ENCODE measurements around the gene ACVR1B. TPM values are rescaled to one million over a fixed set of nuclear protein-coding genes. Genes with fewer than 3 reads are reported as not detected.
A peak's percentile ranks its signal among the peaks of the same experiment; 100 is the strongest.

ACVR1B gene
- total RNA-seq, 1 donor = 10.5 TPM

DNA sequence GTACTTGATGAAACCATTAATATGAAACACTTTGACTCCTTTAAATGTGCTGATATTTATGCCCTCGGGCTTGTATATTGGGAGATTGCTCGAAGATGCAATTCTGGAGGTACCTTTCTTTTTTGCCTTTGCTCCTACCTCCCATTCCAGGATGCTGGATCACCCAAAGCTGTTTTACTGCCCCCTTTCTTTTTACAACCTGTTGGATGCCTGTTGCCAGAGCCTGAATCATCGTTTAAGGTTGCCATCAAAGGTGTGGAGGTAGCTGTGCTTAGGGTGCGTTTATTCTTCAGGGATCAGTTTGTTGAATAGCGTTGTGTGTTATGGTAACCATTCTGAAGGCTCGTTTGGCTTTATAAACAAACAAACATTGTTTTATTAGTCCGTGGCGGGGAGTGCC lies 35.3 kb downstream of the ACVR1B start:
- Histone ChIP-seq H3K4me1 (ENCODE audit: insufficient read depth, low read length) (no peaks in the 10 kb centered on the region), H3K79me2 (ENCODE audit: insufficient read depth, low read length) (no peaks in the 10 kb centered on the region), H3K4me2 (ENCODE audit: insufficient read depth, low read length) (no peak overlapping the region), H3K4me3 (ENCODE audit: insufficient read depth, low read length) (no peak overlapping the region), H3K27ac (ENCODE audit: low read depth, low read length) (no peak overlapping the region), H2AFZ (ENCODE audit: low read length) (no peak overlapping the region), H3K27me3 (ENCODE audit: insufficient read depth, low read length) (no peaks in the 10 kb centered on the region), H3K36me3 (ENCODE audit: insufficient read depth, low read length) (peaks cover 58% of the 10 kb centered on the region), H4K20me1 (ENCODE audit: insufficient read depth, low read length) (no peaks in the 10 kb centered on the region), H3K9me3 (ENCODE audit: low read depth, low read length) (no peaks in the 10 kb centered on the region)
- TF ChIP-seq, protein P1, sequence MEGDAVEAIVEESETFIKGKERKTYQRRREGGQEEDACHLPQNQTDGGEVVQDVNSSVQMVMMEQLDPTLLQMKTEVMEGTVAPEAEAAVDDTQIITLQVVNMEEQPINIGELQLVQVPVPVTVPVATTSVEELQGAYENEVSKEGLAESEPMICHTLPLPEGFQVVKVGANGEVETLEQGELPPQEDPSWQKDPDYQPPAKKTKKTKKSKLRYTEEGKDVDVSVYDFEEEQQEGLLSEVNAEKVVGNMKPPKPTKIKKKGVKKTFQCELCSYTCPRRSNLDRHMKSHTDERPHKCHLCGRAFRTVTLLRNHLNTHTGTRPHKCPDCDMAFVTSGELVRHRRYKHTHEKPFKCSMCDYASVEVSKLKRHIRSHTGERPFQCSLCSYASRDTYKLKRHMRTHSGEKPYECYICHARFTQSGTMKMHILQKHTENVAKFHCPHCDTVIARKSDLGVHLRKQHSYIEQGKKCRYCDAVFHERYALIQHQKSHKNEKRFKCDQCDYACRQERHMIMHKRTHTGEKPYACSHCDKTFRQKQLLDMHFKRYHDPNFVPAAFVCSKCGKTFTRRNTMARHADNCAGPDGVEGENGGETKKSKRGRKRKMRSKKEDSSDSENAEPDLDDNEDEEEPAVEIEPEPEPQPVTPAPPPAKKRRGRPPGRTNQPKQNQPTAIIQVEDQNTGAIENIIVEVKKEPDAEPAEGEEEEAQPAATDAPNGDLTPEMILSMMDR (IDR thresholded peaks at IDR 0.05; ENCODE audit: extremely low read depth, low read depth, low read length) = no peak
- DNase-seq (ENCODE audit: insufficient read length, low spot score, missing footprints) = no peak

DNA sequence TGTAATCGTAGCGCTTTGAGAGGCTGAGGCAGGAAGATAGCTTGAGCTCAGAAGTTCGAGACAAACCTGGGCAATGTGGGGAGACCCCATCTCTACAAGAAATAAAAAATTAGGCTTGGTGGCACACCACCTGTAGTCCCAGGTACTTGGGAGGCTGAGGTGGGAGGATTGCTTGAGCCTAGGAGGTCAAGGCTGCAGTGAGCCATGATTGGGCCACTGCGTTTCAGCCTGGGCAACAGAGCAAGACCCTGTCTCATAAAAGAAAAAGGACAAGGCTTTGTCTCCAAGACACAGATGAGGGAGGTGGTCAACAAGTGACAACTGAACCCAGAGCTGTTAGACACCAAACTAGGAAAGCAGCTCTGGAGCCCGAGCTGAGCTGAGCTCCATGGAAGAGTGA lies 40.7 kb downstream of the ACVR1B start:
- peaks cover 7% of the 10 kb centered on the region for H4K20me1 ChIP-seq (ENCODE audit: insufficient read depth, low read length)
- DNase-seq (ENCODE audit: insufficient read length, low spot score, missing footprints) = no peak
- H3K79me2 ChIP-seq (ENCODE audit: insufficient read depth, low read length) = no peaks in the 10 kb centered on the region
- H3K27ac ChIP-seq (ENCODE audit: low read depth, low read length) = no peak overlapping the region
- TF ChIP-seq, protein P1 (IDR thresholded peaks at IDR 0.05; ENCODE audit: extremely low read depth, low read depth, low read length) = no peak
- no peaks in the 10 kb centered on the region for H3K4me1 ChIP-seq (ENCODE audit: insufficient read depth, low read length)
- no peak overlapping the region for H3K4me3 ChIP-seq (ENCODE audit: insufficient read depth, low read length)
- H3K36me3 ChIP-seq (ENCODE audit: insufficient read depth, low read length) = peaks cover 25% of the 10 kb centered on the region
- no peak overlapping the region for H2AFZ ChIP-seq (ENCODE audit: low read length)
- no peaks in the 10 kb centered on the region for H3K9me3 ChIP-seq (ENCODE audit: low read depth, low read length)
- no peaks in the 10 kb centered on the region for H3K27me3 ChIP-seq (ENCODE audit: insufficient read depth, low read length)
- H3K4me2 ChIP-seq (ENCODE audit: insufficient read depth, low read length) = no peak overlapping the region

GRCh38 chr12:51994539-51994820 lies 43.0 kb downstream of the ACVR1B start:
- no peak for DNase-seq (ENCODE audit: insufficient read length, low spot score, missing footprints)
- H3K9me3 ChIP-seq (ENCODE audit: low read depth, low read length) = no peaks in the 10 kb centered on the region
- no peak overlapping the region for H3K27ac ChIP-seq (ENCODE audit: low read depth, low read length)
- H4K20me1 ChIP-seq (ENCODE audit: insufficient read depth, low read length) = peaks cover 10% of the 10 kb centered on the region
- H3K27me3 ChIP-seq (ENCODE audit: insufficient read depth, low read length) = no peaks in the 10 kb centered on the region
- TF ChIP-seq, protein P1 (IDR thresholded peaks at IDR 0.05; ENCODE audit: extremely low read depth, low read depth, low read length) = no peak
- no peak overlapping the region for H3K4me2 ChIP-seq (ENCODE audit: insufficient read depth, low read length)
- no peaks in the 10 kb centered on the region for H3K79me2 ChIP-seq (ENCODE audit: insufficient read depth, low read length)
- no peak overlapping the region for H3K4me3 ChIP-seq (ENCODE audit: insufficient read depth, low read length)
- no peak overlapping the region for H2AFZ ChIP-seq (ENCODE audit: low read length)
- peaks cover 24% of the 10 kb centered on the region for H3K36me3 ChIP-seq (ENCODE audit: insufficient read depth, low read length)
- H3K4me1 ChIP-seq (ENCODE audit: insufficient read depth, low read length) = no peaks in the 10 kb centered on the region

DNA sequence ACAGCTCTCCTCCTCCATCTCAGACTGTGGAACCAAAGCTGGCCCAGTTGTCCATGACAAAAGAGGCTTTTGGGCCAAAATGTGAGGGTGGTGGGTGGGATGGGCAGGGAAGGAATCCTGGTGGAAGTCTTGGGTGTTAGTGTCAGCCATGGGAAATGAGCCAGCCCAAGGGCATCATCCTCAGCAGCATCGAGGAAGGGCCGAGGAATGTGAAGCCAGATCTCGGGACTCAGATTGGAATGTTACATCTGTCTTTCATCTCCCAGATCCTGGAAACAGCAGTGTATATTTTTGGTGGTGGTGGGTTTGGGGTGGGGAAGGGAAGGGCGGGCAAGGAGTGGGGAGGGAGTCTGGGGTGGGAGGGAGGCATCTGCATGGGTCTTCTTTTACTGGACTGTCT lies 43.5 kb downstream of the ACVR1B start:
- H3K27ac ChIP-seq (ENCODE audit: low read depth, low read length) = no peak overlapping the region

More for the DNA sequence above, 43.5 kb downstream of the ACVR1B start:
- peaks cover 24% of the 10 kb centered on the region for H3K36me3 ChIP-seq (ENCODE audit: insufficient read depth, low read length)
- no peak overlapping the region for H3K4me3 ChIP-seq (ENCODE audit: insufficient read depth, low read length)
- peaks cover 10% of the 10 kb centered on the region for H4K20me1 ChIP-seq (ENCODE audit: insufficient read depth, low read length)
- no peak overlapping the region for H2AFZ ChIP-seq (ENCODE audit: low read length)
- no peaks in the 10 kb centered on the region for H3K4me1 ChIP-seq (ENCODE audit: insufficient read depth, low read length)
- H3K4me2 ChIP-seq (ENCODE audit: insufficient read depth, low read length) = no peak overlapping the region
- no peaks in the 10 kb centered on the region for H3K9me3 ChIP-seq (ENCODE audit: low read depth, low read length)
- TF ChIP-seq, protein P1 (IDR thresholded peaks at IDR 0.05; ENCODE audit: extremely low read depth, low read depth, low read length) = no peak
- no peaks in the 10 kb centered on the region for H3K79me2 ChIP-seq (ENCODE audit: insufficient read depth, low read length)
- peak; percentile 44 for DNase-seq (ENCODE audit: insufficient read length, low spot score, missing footprints)
- H3K27me3 ChIP-seq (ENCODE audit: insufficient read depth, low read length) = no peaks in the 10 kb centered on the region

Measured in osteoblast (primary cell).